RPMI8226 (cell line): ENCODE results near the gene CIRBP.
A peak's percentile ranks its signal among the peaks of the same experiment; 100 is the strongest.

Experiments used
- DNase-seq: peaks from one replicate; pipeline ENCODE4 v3.0.0-alpha.2; 2015

The CIRBP gene

GRCh38 chr19:1257475-1258162, 11.5 kb upstream of the CIRBP start:
- DNase-seq = no peak

- no peak for DNase-seq
Observed at GRCh38 chr19:1258163-1258492, 11.0 kb upstream of the CIRBP start.

GRCh38 chr19:1258707-1259205, 10.4 kb upstream of the CIRBP start:
- DNase-seq = no peak

GRCh38 chr19:1259206-1259875, 9.8 kb upstream of the CIRBP start:
- peak; percentile 75 for DNase-seq

- no peak for DNase-seq
Observed at GRCh38 chr19:1259876-1260748, 9.0 kb upstream of the CIRBP start.

GRCh38 chr19:1260749-1261537, 8.2 kb upstream of the CIRBP start:
- peak; percentile 97 for DNase-seq

- peak; percentile 56 for DNase-seq
Observed at GRCh38 chr19:1261538-1261797, 7.7 kb upstream of the CIRBP start.

- peak; percentile 88 for DNase-seq
Observed at GRCh38 chr19:1261798-1262622, 7.1 kb upstream of the CIRBP start.

- no peak for DNase-seq
Observed at GRCh38 chr19:1262623-1263123, 6.5 kb upstream of the CIRBP start.

- no peak for DNase-seq
Observed at GRCh38 chr19:1263188-1263587, 5.9 kb upstream of the CIRBP start.

- no peak for DNase-seq
Observed at GRCh38 chr19:1264801-1265614, 4.1 kb upstream of the CIRBP start.

- DNase-seq = no peak
Observed at GRCh38 chr19:1265615-1266128, 3.5 kb upstream of the CIRBP start.

- peak; percentile 96 for DNase-seq
Observed at GRCh38 chr19:1266129-1266915, 2.8 kb upstream of the CIRBP start.

GRCh38 chr19:1266916-1267476, 2.1 kb upstream of the CIRBP start:
- DNase-seq = peak; percentile 71

- peak; percentile 68 for DNase-seq
Observed at GRCh38 chr19:1267477-1268225, 1.5 kb upstream of the CIRBP start.

GRCh38 chr19:1268226-1269064, 687 bp upstream of the CIRBP start:
- no peak for DNase-seq

- peak; percentile 91 for DNase-seq
Observed at GRCh38 chr19:1269478-1270212, 513 bp downstream of the CIRBP start.
